Measurements from ENCODE around the gene BDNF.

GRCh38 chr11:27625347-27625912, 74.8 kb downstream of the BDNF start:
- no peak for TF ChIP-seq CTCF (conservative IDR thresholded peaks at IDR 0.05)
- no peak for TF ChIP-seq EZH2 (IDR thresholded peaks at IDR 0.05; ENCODE audit: low read depth)

Data from PC-9 (cell line).